ENCODE data around the gene RAB11FIP2. TPM values are rescaled to one million over a fixed set of nuclear protein-coding genes. Genes with fewer than 3 reads are reported as not detected.

RAB11FIP2 gene
- total and polyA plus RNA-seq, 2 of the 4 experiments (the other 2 are of a cell fraction) = 3.6 to 16.1 TPM

- no peak for TF ChIP-seq NFE2L2 (IDR thresholded peaks at IDR 0.05; ENCODE audit: low read depth, low read length)
- TF ChIP-seq USF2 (IDR thresholded peaks at IDR 0.05; ENCODE audit: low read depth, low read length) = no peak
- no peak for TF ChIP-seq BHLHE40 (IDR thresholded peaks at IDR 0.05; ENCODE audit: low read depth, low read length)
- no peak for TF ChIP-seq MXI1 (IDR thresholded peaks at IDR 0.05; ENCODE audit: borderline replicate concordance, low read depth, low read length)
- TF ChIP-seq SMC3 (IDR thresholded peaks at IDR 0.05; ENCODE audit: low read depth, low read length) = no peak
- TF ChIP-seq MAFK (IDR thresholded peaks at IDR 0.05; ENCODE audit: low read depth, low read length) = no peak
- no peak overlapping the region for H2AK9ac ChIP-seq (replicated peaks; ENCODE audit: low read depth, low read length, poor library complexity)
- DNase-seq (no peak), ATAC-seq (ENCODE audit: low read depth) (no peak)
- H3K4me2 ChIP-seq (ENCODE audit: low read depth, low read length) = no peak overlapping the region
- no peaks in the 10 kb centered on the region for H3K9me1 ChIP-seq (ENCODE audit: insufficient read depth, low read length)
- H3K18ac ChIP-seq (ENCODE audit: low read depth, low read length) = no peak overlapping the region
- no peak overlapping the region for H4K91ac ChIP-seq (ENCODE audit: insufficient read depth, low read depth, low read length)
- H2BK5ac ChIP-seq (ENCODE audit: low read depth, low read length, poor library complexity, severe bottlenecking) = no peak overlapping the region
- H3K4me1 ChIP-seq (ENCODE audit: control insufficient read depth, insufficient read depth, low read length) = no peaks in the 10 kb centered on the region
- no peaks in the 10 kb centered on the region for H4K20me1 ChIP-seq (ENCODE audit: insufficient read depth, low read length)
- BruUV-seq (replicated peaks) = no TSS peak
- H2BK120ac ChIP-seq (ENCODE audit: low read depth, low read length) = no peak overlapping the region
- H3K4me3 ChIP-seq (ENCODE audit: insufficient read depth, low read depth, low read length) = no peak overlapping the region
- CTCF ChIA-PET = interaction anchor here (1.0 kb wide), 1 partner anchor 9 kb away, joined by 3 read pairs; no protein-coding TSS in a partner anchor
- no peak overlapping the region for H4K8ac ChIP-seq (ENCODE audit: low read depth in 2 of 2, low read length in 2 of 2)
- no peaks in the 10 kb centered on the region for H3K27me3 ChIP-seq (ENCODE audit: control insufficient read depth, insufficient read depth, low read length)
- no peak overlapping the region for H4K5ac ChIP-seq (ENCODE audit: low read depth, low read length)
- H3K14ac ChIP-seq (replicated peaks; ENCODE audit: low read depth, low read length) = no peak overlapping the region
- WGBS, 2 experiments (ENCODE audit: extremely low coverage in 2 of 2, insufficient read length in 1 of 2) = no CpG with 5 or more reads among the region's 8 CpGs
- no peak overlapping the region for H3K56ac ChIP-seq (ENCODE audit: extremely low read depth, insufficient read depth, low read length)
- H3K4ac ChIP-seq (ENCODE audit: low read depth, low read length) = no peak overlapping the region
- POLR2A ChIA-PET (ENCODE audit: unreplicated experiment) = no interaction called here
- H3K79me1 ChIP-seq (ENCODE audit: low read depth in 1 of 2, low read length in 2 of 2) = no peaks in the 10 kb centered on the region
- H3K27ac ChIP-seq (ENCODE audit: insufficient read depth, low read length) = no peak overlapping the region
- H2AK5ac ChIP-seq (ENCODE audit: low read depth, low read length) = no peak overlapping the region
- H2BK20ac ChIP-seq (ENCODE audit: low read depth, low read length) = no peak overlapping the region
- dilution Hi-C loops (cut with HindIII; ENCODE audit: low sequenced_read_pairs, unreplicated experiment) = no loop called here
- no peak overlapping the region for H3K9ac ChIP-seq (ENCODE audit: low read depth, low read length)
- no peak overlapping the region for H2BK15ac ChIP-seq (ENCODE audit: low read depth, low read length)
- H3K23ac ChIP-seq (ENCODE audit: low read depth, low read length) = no peak overlapping the region
- H2AFZ ChIP-seq (replicated peaks; ENCODE audit: low read length, poor library complexity) = no peak overlapping the region
- intact Hi-C loops (cut with micrococcal nuclease) = no loop called here
- no peaks in the 10 kb centered on the region for H3K36me3 ChIP-seq (ENCODE audit: control insufficient read depth, insufficient read depth, low read length)
- no peaks in the 10 kb centered on the region for H3K9me3 ChIP-seq (ENCODE audit: control insufficient read depth, insufficient read depth, low read length)
- in situ Hi-C loops (cut with MboI; ENCODE audit: low sequenced_read_pairs) = no loop called here
These were observed 55.0 kb downstream of the RAB11FIP2 start for GRCh38 chr10:117991701-117992100.
